ENCODE measurements around the gene CCDC175.

- no peak for TF ChIP-seq POLR2A (IDR thresholded peaks at IDR 0.05)
- TF ChIP-seq CTCF (IDR thresholded peaks at IDR 0.05), result no peak
- no peak for TF ChIP-seq POLR2AphosphoS5 (IDR thresholded peaks at IDR 0.05)
These were observed 42.1 kb downstream of the CCDC175 start for GRCh38 chr14:59534361-59534987.

Measured in gastroesophageal sphincter (tissue), 3 donors.